Stimulated activated CD8-positive, alpha-beta memory T cell treated with anti-CD3 and anti-CD28 coated beads, Interleukin-12 subunit alpha, Interleukin-12 subunit beta, amount 100 ng/mL, for 1 hour (primary cell): ENCODE data around the gene CLK4.

Source experiments
- DNase-seq: peaks from one replicate; pipeline ENCODE4 v3.0.0-alpha.2; 2020; ENCODE audit warnings: low read depth

CLK4 gene

GRCh38 chr5:178553517-178553916 is 73.3 kb downstream of the CLK4 start:
- no peak for DNase-seq
